Testis (tissue), 3 donors: ENCODE data around the gene PRMT5. TPM values are rescaled to one million over a fixed set of nuclear protein-coding genes. Genes with fewer than 3 reads are reported as not detected.
A peak's percentile ranks its signal among the peaks of the same experiment; 100 is the strongest.

Experiments used
- DNase-seq: peaks from one replicate; pipeline ENCODE4 v3.0.0-alpha.2; 2019
- H3K27ac ChIP-seq, 2 donors: fragments of 200-600 bp; sonication (generic); one replicate each; pipeline ENCODE4 v1.5.1; 2019
- H3K27me3 ChIP-seq: fragments of 200-600 bp; sonication (generic); one replicate; pipeline ENCODE4 v1.5.1; 2019
- H3K36me3 ChIP-seq: fragments of 200-600 bp; sonication (generic); one replicate; pipeline ENCODE4 v1.5.1; 2017; ENCODE audit warnings: low read depth; ENCODE audit errors: missing control alignments
- H3K4me1 ChIP-seq: fragments of 200-600 bp; sonication (generic); one replicate; pipeline ENCODE4 v1.5.1; 2019
- H3K4me3 ChIP-seq, 2 donors: fragments of 200-600 bp; sonication (generic); one replicate each; pipeline ENCODE4 v1.5.1; 2017 to 2019
- H3K9me3 ChIP-seq: fragments of 200-600 bp; sonication (generic); one replicate; pipeline ENCODE4 v1.5.1; 2017
- POLR2A ChIP-seq: fragments of 450-650 bp; IDR thresholded peaks from one replicate; pipeline ENCODE4 v1.6.1; 2017; ENCODE audit warnings: antibody characterized with exemption, mild to moderate bottlenecking, moderate library complexity
- WGBS, 2 donors: methylation state at CpG; one replicate each; pipeline ENCODE4 v1.1.5; 2018; 5-methylcytosine and 5-hydroxymethylcytosine counted together
- intact Hi-C: fragments of 100-400 bp; cut with DNase I; formaldehyde crosslinking; loops from one replicate; pipeline ENCODE4 v1.15.1; 2023; ENCODE audit warnings: low total_unique reads
- polyA plus RNA-seq: library from polyadenylated mRNA; stranded (reverse); fragments of 350-450 nt; fragmentation: Illumina TruSeq; extraction: RNeasy Lipid Tissue Mini Kit (QIAGEN cat#74804); gene quantifications from one replicate; pipeline ENCODE4 v1.2.3, GENCODE V29; 2014; ENCODE audit warnings: low read depth, low replicate concordance; ENCODE audit not compliant: insufficient read depth
- total RNA-seq, 2 donors: library from RNA; depleted of rRNA; stranded (reverse); fragments of >200 nt; gene quantifications; one replicate each; pipeline ENCODE4 v1.2.3, GENCODE V29; 2016
- TF ChIP-seq, protein P1 (sequence below), 3 experiments: fragments of 450-650 bp in 2 of 3; fragments of 200-600 bp in 1 of 3; sonication (generic) in 1 of 3; IDR thresholded peaks; one replicate each; pipeline ENCODE4 v1.5.1; 2016 to 2019; ENCODE audit warnings: antibody characterized with exemption in 3 of 3, mild to moderate bottlenecking in 2 of 3, moderate library complexity in 1 of 3

PRMT5 gene
- total and polyA plus RNA-seq, 3 donors from 2014 or later, result 62.4 to 76.8 (median 73.9) TPM

DNA sequence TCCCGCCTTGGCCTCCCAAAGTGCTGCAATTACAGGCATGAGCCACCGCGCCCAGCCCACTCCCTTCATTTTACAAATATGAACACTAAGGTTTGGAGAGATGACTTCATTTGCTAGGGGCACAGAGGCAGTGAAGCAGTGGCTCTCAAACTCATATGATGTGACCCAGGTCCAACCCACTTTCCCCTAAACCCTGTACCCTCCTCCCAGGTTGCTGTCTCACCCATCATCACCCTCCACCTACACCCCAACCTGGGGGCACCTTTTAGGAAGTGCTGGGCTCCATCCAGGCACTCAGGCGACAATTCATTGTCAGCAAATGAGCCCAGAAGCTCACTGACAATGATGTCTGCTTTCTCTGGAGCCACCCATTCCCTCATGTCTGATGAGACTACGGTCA, 5.4 kb downstream of the PRMT5 start:
- intact Hi-C loops, result no loop called here
- WGBS, 2 donors, result 93 to 95% methylated on average over 3 to 5 of the region's 5 CpGs
- TF ChIP-seq, protein P1, sequence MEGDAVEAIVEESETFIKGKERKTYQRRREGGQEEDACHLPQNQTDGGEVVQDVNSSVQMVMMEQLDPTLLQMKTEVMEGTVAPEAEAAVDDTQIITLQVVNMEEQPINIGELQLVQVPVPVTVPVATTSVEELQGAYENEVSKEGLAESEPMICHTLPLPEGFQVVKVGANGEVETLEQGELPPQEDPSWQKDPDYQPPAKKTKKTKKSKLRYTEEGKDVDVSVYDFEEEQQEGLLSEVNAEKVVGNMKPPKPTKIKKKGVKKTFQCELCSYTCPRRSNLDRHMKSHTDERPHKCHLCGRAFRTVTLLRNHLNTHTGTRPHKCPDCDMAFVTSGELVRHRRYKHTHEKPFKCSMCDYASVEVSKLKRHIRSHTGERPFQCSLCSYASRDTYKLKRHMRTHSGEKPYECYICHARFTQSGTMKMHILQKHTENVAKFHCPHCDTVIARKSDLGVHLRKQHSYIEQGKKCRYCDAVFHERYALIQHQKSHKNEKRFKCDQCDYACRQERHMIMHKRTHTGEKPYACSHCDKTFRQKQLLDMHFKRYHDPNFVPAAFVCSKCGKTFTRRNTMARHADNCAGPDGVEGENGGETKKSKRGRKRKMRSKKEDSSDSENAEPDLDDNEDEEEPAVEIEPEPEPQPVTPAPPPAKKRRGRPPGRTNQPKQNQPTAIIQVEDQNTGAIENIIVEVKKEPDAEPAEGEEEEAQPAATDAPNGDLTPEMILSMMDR (IDR thresholded peaks at IDR 0.05), result no peak
- TF ChIP-seq POLR2A, result no peak

DNA sequence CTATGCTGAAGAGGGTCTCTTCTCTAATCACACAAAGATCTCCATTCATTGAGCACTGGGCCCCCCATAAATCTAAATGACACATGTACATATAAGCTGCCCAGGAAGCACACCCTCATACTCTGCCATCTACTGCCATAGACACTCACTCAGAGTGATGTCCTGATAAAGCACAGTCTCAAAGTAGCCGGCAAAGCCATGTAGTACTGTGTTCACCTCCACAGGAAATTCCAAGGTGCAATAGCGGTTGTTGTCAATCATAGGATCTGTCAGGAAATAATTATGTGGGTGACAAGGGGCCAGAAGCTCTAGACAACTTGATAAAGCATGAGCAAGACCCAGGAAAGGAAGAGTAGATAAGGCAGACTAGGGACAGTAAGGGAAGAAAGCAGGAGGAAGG, 6.9 kb downstream of the PRMT5 start:
- DNase-seq, result no peak
- WGBS, 2 donors, result 88 to 96% methylated on average over 2 of the region's 2 CpGs
- no peaks in the 10 kb centered on the region for H3K27me3 ChIP-seq
- H3K4me1 ChIP-seq, result peaks cover 10% of the 10 kb centered on the region
- TF ChIP-seq POLR2A, result no peak
- TF ChIP-seq, protein P1 (IDR thresholded peaks at IDR 0.05), result no peak
- H3K27ac ChIP-seq, result no peak overlapping the region
- H3K9me3 ChIP-seq, result no peaks in the 10 kb centered on the region
- intact Hi-C loops, result no loop called here
- H3K4me3 ChIP-seq, result no peak overlapping the region
- H3K36me3 ChIP-seq, result no peaks in the 10 kb centered on the region

More for the DNA sequence above, 5.4 kb downstream of the PRMT5 start:
- Histone ChIP-seq H3K36me3 (no peaks in the 10 kb centered on the region), H3K4me3 (no peak overlapping the region), H3K4me1 (peaks cover 17% of the 10 kb centered on the region), H3K9me3 (no peaks in the 10 kb centered on the region), H3K27ac (no peak overlapping the region), H3K27me3 (no peaks in the 10 kb centered on the region)
- DNase-seq, result no peak

DNA sequence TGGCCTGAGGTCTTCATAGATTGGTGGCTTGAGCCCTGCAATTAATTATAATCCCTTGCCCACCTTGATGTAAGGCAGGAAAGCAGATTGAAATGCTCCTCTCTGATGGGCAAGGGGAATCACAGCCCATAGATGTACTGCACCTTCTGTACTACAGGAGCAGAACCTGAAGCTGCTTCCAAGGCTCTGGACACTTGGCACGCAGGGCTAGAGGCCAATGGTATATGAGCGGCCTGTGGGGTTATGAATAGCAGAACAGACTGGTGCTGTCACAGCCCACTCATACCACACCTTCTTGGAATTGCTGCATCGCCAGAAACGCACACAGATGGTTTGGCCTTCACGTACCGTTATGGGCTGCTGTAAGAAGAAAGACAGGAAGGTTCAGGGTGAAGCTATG, 8.5 kb downstream of the PRMT5 start:
- intact Hi-C loops, result no loop called here
- WGBS, 2 donors, result 91 to 92% methylated on average over 6 of the region's 6 CpGs
- no peak overlapping the region for H3K27ac ChIP-seq
- H3K4me1 ChIP-seq, result peaks cover 10% of the 10 kb centered on the region
- no peaks in the 10 kb centered on the region for H3K36me3 ChIP-seq
- no peak for DNase-seq
- no peak overlapping the region for H3K4me3 ChIP-seq
- no peak for TF ChIP-seq POLR2A
- TF ChIP-seq, protein P1 (IDR thresholded peaks at IDR 0.05), result no peak
- no peaks in the 10 kb centered on the region for H3K9me3 ChIP-seq
- no peaks in the 10 kb centered on the region for H3K27me3 ChIP-seq

DNA sequence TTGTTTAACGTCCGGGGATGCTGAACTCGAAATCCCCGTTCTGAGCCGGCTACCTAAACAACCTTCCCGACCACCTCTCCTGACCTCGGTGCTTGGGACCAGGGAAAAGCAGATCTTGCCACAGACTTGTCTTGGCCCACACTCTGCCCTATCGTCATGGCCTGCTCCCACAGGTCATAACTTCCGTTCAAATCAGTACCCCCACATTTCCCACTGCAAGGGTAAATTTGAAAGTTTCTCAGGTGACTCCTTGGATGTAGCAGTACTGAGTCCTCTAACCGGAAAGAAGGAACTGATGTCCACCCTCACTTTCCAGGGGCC, 9.6 kb downstream of the PRMT5 start:
- Histone ChIP-seq H3K36me3 (no peaks in the 10 kb centered on the region), H3K27ac (peak overlapping the region; percentile 82 to 99), H3K4me1 (peaks cover 10% of the 10 kb centered on the region), H3K27me3 (no peaks in the 10 kb centered on the region), H3K4me3 (peak overlapping the region; percentile 56 to 75), H3K9me3 (no peaks in the 10 kb centered on the region)
- TF ChIP-seq, protein P1 (IDR thresholded peaks at IDR 0.05), result no peak
- no peak for TF ChIP-seq POLR2A
- 4 to 6% methylated on average over 6 to 10 of the region's 10 CpGs for WGBS, 2 donors
- no peak for DNase-seq
- intact Hi-C loops, result no loop called here

DNA sequence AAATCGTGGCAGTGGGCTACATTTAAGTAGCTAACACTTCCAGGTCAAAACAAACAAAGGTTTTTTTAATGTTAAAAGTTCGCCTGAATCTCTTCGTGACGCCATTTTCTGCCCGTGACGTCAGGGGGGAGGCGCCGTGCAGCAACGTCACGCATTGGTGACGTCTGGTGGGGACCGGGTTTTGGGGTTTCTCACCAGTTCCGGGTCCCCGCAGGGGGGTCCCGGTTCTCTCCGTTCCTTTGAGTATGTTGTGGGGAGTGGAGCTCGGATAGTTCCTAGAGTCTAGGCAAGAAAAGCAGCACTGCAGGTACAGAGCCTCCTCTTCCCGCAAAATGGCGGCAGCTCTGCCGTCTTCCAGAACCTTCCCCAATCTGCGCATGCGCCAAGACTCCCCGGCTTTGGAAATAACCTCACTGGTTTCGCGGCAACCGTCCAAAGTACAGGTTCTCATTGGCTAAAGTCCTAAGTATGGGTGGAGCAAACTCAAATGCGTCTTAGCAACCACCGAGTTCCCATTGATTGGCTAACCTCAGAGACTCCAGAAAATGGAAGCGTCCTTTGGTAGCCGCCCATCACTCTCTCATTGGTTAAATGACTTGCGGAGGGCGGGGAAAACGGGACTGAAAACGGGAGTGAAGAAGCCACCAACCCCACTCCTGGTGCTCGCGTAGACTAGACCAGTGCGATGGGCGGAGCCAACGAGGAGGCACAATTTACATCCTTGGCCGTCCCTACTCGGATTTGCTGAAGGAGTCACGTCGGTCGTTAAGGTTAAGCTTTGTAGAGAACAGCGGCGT, 10.2 kb downstream of the PRMT5 start, which contains the start of gene RBM23:
TSS of gene RBM23 (minus strand) at position 346 of the 797 bp plus-strand sequence.
- no peaks in the 10 kb centered on the region for H3K9me3 ChIP-seq
- H3K27me3 ChIP-seq, result no peaks in the 10 kb centered on the region
- peaks cover 10% of the 10 kb centered on the region for H3K4me1 ChIP-seq
- 0 to 1% methylated on average over 25 to 46 of the region's 46 CpGs for WGBS, 2 donors
- peak; percentile 100 for DNase-seq
- intact Hi-C loops, result no loop called here
- no peaks in the 10 kb centered on the region for H3K36me3 ChIP-seq
- peak within 1 kb of the TSS; percentile 99 for H3K27ac ChIP-seq
- TF ChIP-seq, protein P1 (IDR thresholded peaks at IDR 0.05), result peak in 1 of 3 experiments; percentile 18
- peak; percentile 84 for TF ChIP-seq POLR2A
- peak within 1 kb of the TSS; percentile 56 to 75 for H3K4me3 ChIP-seq
